Pulmonary artery endothelial cell (primary cell): ENCODE measurements around the gene RNF151. TPM values are rescaled to one million over a fixed set of nuclear protein-coding genes. Genes with fewer than 3 reads are reported as not detected.

Experiments used
- DNase-seq: peaks from one replicate; pipeline ENCODE4 v3.0.0-alpha.2; 2011; ENCODE audit warnings: low read depth, low spot score
- total RNA-seq: library from RNA; depleted of rRNA; stranded (reverse); fragments of >200 nt; gene quantifications from 2 replicates; pipeline ENCODE4 v1.2.3, GENCODE V29; 2014

RNF151 gene
- total RNA-seq, 1 donor from 2014 or later, result not detected

- DNase-seq, result no peak
These were observed 24.9 kb downstream of the RNF151 start for GRCh38 chr16:1991588-1991947.

GRCh38 chr16:1991948-1992703, 25.5 kb downstream of the RNF151 start:
- DNase-seq, result peak; percentile 54

GRCh38 chr16:1992704-1993317, 26.2 kb downstream of the RNF151 start:
- no peak for DNase-seq

GRCh38 chr16:1993731-1994131, 27.1 kb downstream of the RNF151 start:
- no peak for DNase-seq

- DNase-seq, result no peak
These were observed 31.1 kb downstream of the RNF151 start for GRCh38 chr16:1997494-1998359.

- DNase-seq, result no peak
These were observed 31.7 kb downstream of the RNF151 start for GRCh38 chr16:1998360-1998835.

- DNase-seq, result no peak
These were observed 32.5 kb downstream of the RNF151 start for GRCh38 chr16:1998852-1999801.

- DNase-seq, result no peak
These were observed 33.3 kb downstream of the RNF151 start for GRCh38 chr16:1999866-2000514.

GRCh38 chr16:2001035-2001434, 34.4 kb downstream of the RNF151 start:
- no peak for DNase-seq

- no peak for DNase-seq
These were observed 35.0 kb downstream of the RNF151 start for GRCh38 chr16:2001456-2002355.

GRCh38 chr16:2002406-2003230, 36.0 kb downstream of the RNF151 start:
- no peak for DNase-seq

GRCh38 chr16:2003231-2003826, 36.7 kb downstream of the RNF151 start:
- DNase-seq, result no peak

GRCh38 chr16:2003827-2004641, 37.4 kb downstream of the RNF151 start:
- peak; percentile 35 for DNase-seq

- no peak for DNase-seq
These were observed 38.3 kb downstream of the RNF151 start for GRCh38 chr16:2004795-2005517.

GRCh38 chr16:2005646-2006045, 39.0 kb downstream of the RNF151 start:
- no peak for DNase-seq

- no peak for DNase-seq
These were observed 39.7 kb downstream of the RNF151 start for GRCh38 chr16:2006317-2006716.
